Mesendoderm (in vitro differentiated cells): Measurements from ENCODE around the gene ATP9A.

Source experiments
- DNase-seq: peaks from one replicate; pipeline ENCODE4 v3.0.0; 2013
- H2AK5ac ChIP-seq: 2 replicates; pipeline ENCODE4 v1.6.1; 2013; ENCODE audit warnings: low read length, inconsistent platforms
- H2BK120ac ChIP-seq: 2 replicates; pipeline ENCODE4 v1.6.1; 2013; ENCODE audit warnings: low read depth, mild to moderate bottlenecking, low read length, moderate library complexity, mixed read lengths
- H2BK15ac ChIP-seq: replicated peaks from 2 replicates; pipeline ENCODE4 v1.6.1; 2013; ENCODE audit warnings: low read depth, mild to moderate bottlenecking, moderate library complexity
- H2BK5ac ChIP-seq: 2 replicates; pipeline ENCODE4 v1.6.1; 2013; ENCODE audit warnings: low read length, inconsistent platforms
- H3K18ac ChIP-seq: 2 replicates; pipeline ENCODE4 v1.6.1; 2013; ENCODE audit warnings: mild to moderate bottlenecking, low read length, mixed read lengths
- H3K23ac ChIP-seq: one replicate; pipeline ENCODE4 v1.6.1; 2013; ENCODE audit warnings: low read length
- H3K27ac ChIP-seq: 2 replicates; pipeline ENCODE4 v1.5.1; 2013; ENCODE audit warnings: low read depth, mild to moderate bottlenecking, inconsistent platforms, low read length, moderate library complexity
- H3K27me3 ChIP-seq: 2 replicates; pipeline ENCODE4 v1.6.1; 2013; ENCODE audit warnings: low read length, control low read depth, mild to moderate bottlenecking, inconsistent platforms; ENCODE audit not compliant: insufficient read depth, poor library complexity
- H3K36me3 ChIP-seq: 2 replicates; pipeline ENCODE4 v1.6.1; 2013; ENCODE audit warnings: low read length, inconsistent platforms; ENCODE audit not compliant: control insufficient read depth, insufficient read depth
- H3K4ac ChIP-seq: one replicate; pipeline ENCODE4 v1.6.1; 2013; ENCODE audit warnings: low read depth, mild to moderate bottlenecking, low read length, moderate library complexity
- H3K4me1 ChIP-seq: 2 replicates; pipeline ENCODE4 v1.6.1; 2013; ENCODE audit warnings: low read depth, low read length, inconsistent platforms; ENCODE audit not compliant: control insufficient read depth
- H3K4me2 ChIP-seq: 2 replicates; pipeline ENCODE4 v1.6.1; 2013; ENCODE audit warnings: low read length
- H3K4me3 ChIP-seq: 2 replicates; pipeline ENCODE4 v1.5.1; 2013; ENCODE audit warnings: mild to moderate bottlenecking, low read length
- H3K56ac ChIP-seq: one replicate; pipeline ENCODE4 v1.6.1; 2013; ENCODE audit warnings: low read length
- H3K79me1 ChIP-seq: 2 replicates; pipeline ENCODE4 v1.6.1; 2013; ENCODE audit warnings: low read length, inconsistent platforms
- H3K79me2 ChIP-seq: 2 replicates; pipeline ENCODE4 v1.6.1; 2013; ENCODE audit warnings: mild to moderate bottlenecking, low read length; ENCODE audit not compliant: control insufficient read depth, insufficient read depth
- H3K9ac ChIP-seq: 2 replicates; pipeline ENCODE4 v1.6.1; 2013; ENCODE audit warnings: low read length, inconsistent platforms
- H4K5ac ChIP-seq: one replicate; pipeline ENCODE4 v1.6.1; 2013; ENCODE audit warnings: low read length
- H4K8ac ChIP-seq: one replicate; pipeline ENCODE4 v1.6.1; 2013; ENCODE audit warnings: low read depth, mild to moderate bottlenecking, control low read depth, low read length, moderate library complexity
- WGBS: extraction: QIAGEN DNeasy Blood & Tissue Kit; methylation state at CpG from one replicate; pipeline ENCODE4 v1.1.7; 2013; ENCODE audit warnings: low lambda C conversion rate, missing lambda C conversion rate; ENCODE audit not compliant: insufficient coverage; ENCODE audit errors: extremely low coverage; 5-methylcytosine and 5-hydroxymethylcytosine counted together

The ATP9A gene

GRCh38 chr20:51633430-51633829 is 134.8 kb downstream of the ATP9A start:
- Histone ChIP-seq H2BK15ac (no peak overlapping the region), H3K18ac (no peak overlapping the region), H3K79me1 (no peaks in the 10 kb centered on the region), H3K4me1 (no peaks in the 10 kb centered on the region), H4K8ac (no peak overlapping the region), H3K4me3 (no peak overlapping the region), H4K5ac (no peak overlapping the region), H3K23ac (no peak overlapping the region), H3K9ac (no peak overlapping the region), H3K36me3 (no peaks in the 10 kb centered on the region), H2AK5ac (no peak overlapping the region), H3K4me2 (no peak overlapping the region), H3K27ac (no peak overlapping the region), H3K27me3 (no peaks in the 10 kb centered on the region), H3K79me2 (no peaks in the 10 kb centered on the region), H2BK120ac (no peak overlapping the region), H3K4ac (no peak overlapping the region), H2BK5ac (no peak overlapping the region), H3K56ac (no peak overlapping the region)
- no CpG with 5 or more reads among the region's 3 CpGs for WGBS
- no peak for DNase-seq

- H2AK5ac ChIP-seq: no peak overlapping the region
- no peak overlapping the region for H4K8ac ChIP-seq
- no peaks in the 10 kb centered on the region for H3K79me2 ChIP-seq
- H3K36me3 ChIP-seq: no peaks in the 10 kb centered on the region
- H3K79me1 ChIP-seq: no peaks in the 10 kb centered on the region
- no peaks in the 10 kb centered on the region for H3K4me1 ChIP-seq
- no peak overlapping the region for H3K23ac ChIP-seq
- no peak overlapping the region for H2BK120ac ChIP-seq
- H3K4me3 ChIP-seq: no peak overlapping the region
- H3K27ac ChIP-seq: no peak overlapping the region
- no peak overlapping the region for H2BK15ac ChIP-seq
- H4K5ac ChIP-seq: no peak overlapping the region
- no peak overlapping the region for H3K9ac ChIP-seq
- H3K4me2 ChIP-seq: no peak overlapping the region
- no peak for DNase-seq
- H3K56ac ChIP-seq: no peak overlapping the region
- no peak overlapping the region for H2BK5ac ChIP-seq
- no peak overlapping the region for H3K4ac ChIP-seq
- no peak overlapping the region for H3K18ac ChIP-seq
- WGBS: no CpG with 5 or more reads among the region's 6 CpGs
- H3K27me3 ChIP-seq: no peaks in the 10 kb centered on the region
Observed at GRCh38 chr20:51631953-51632352, 136.2 kb downstream of the ATP9A start.

- Histone ChIP-seq H3K4me1 (no peaks in the 10 kb centered on the region), H2BK120ac (no peak overlapping the region), H4K5ac (no peak overlapping the region), H2BK15ac (no peak overlapping the region), H3K79me1 (no peaks in the 10 kb centered on the region), H3K18ac (no peak overlapping the region), H2AK5ac (no peak overlapping the region), H3K27me3 (no peaks in the 10 kb centered on the region), H4K8ac (no peak overlapping the region), H3K4me2 (no peak overlapping the region), H3K36me3 (no peaks in the 10 kb centered on the region), H3K4ac (no peak overlapping the region), H3K56ac (no peak overlapping the region), H3K79me2 (no peaks in the 10 kb centered on the region), H3K27ac (no peak overlapping the region), H3K4me3 (no peak overlapping the region), H3K23ac (no peak overlapping the region), H3K9ac (no peak overlapping the region), H2BK5ac (no peak overlapping the region)
- no peak for DNase-seq
- no CpG with 5 or more reads among the region's 21 CpGs for WGBS
Observed at GRCh38 chr20:51631011-51631950, 136.9 kb downstream of the ATP9A start.

- Histone ChIP-seq H3K27me3 (no peaks in the 10 kb centered on the region), H4K5ac (no peak overlapping the region), H3K23ac (no peak overlapping the region), H3K9ac (no peak overlapping the region), H3K56ac (no peak overlapping the region), H3K79me1 (no peaks in the 10 kb centered on the region), H2BK15ac (no peak overlapping the region), H3K4ac (no peak overlapping the region), H2BK5ac (no peak overlapping the region), H4K8ac (no peak overlapping the region), H3K4me3 (no peak overlapping the region), H3K4me1 (no peaks in the 10 kb centered on the region), H3K4me2 (no peak overlapping the region), H3K36me3 (no peaks in the 10 kb centered on the region), H3K18ac (no peak overlapping the region), H3K27ac (no peak overlapping the region), H2AK5ac (no peak overlapping the region), H3K79me2 (no peaks in the 10 kb centered on the region), H2BK120ac (no peak overlapping the region)
- no peak for DNase-seq
- no CpG with 5 or more reads among the region's 3 CpGs for WGBS
Observed at GRCh38 chr20:51629399-51630058, 138.7 kb downstream of the ATP9A start.

GRCh38 chr20:51628533-51629398 is 139.4 kb downstream of the ATP9A start:
- no peak overlapping the region for H2BK120ac ChIP-seq
- H3K4me3 ChIP-seq: no peak overlapping the region
- H3K4ac ChIP-seq: no peak overlapping the region
- no peak for DNase-seq
- no peaks in the 10 kb centered on the region for H3K79me1 ChIP-seq
- H4K8ac ChIP-seq: no peak overlapping the region
- H3K36me3 ChIP-seq: no peaks in the 10 kb centered on the region
- H2BK5ac ChIP-seq: no peak overlapping the region
- H3K4me2 ChIP-seq: no peak overlapping the region
- H2BK15ac ChIP-seq: no peak overlapping the region
- H3K4me1 ChIP-seq: no peaks in the 10 kb centered on the region
- H4K5ac ChIP-seq: no peak overlapping the region
- H3K18ac ChIP-seq: no peak overlapping the region
- no CpG with 5 or more reads among the region's 8 CpGs for WGBS
- no peak overlapping the region for H3K27ac ChIP-seq
- H3K27me3 ChIP-seq: no peaks in the 10 kb centered on the region
- no peak overlapping the region for H2AK5ac ChIP-seq
- H3K79me2 ChIP-seq: no peaks in the 10 kb centered on the region
- H3K56ac ChIP-seq: no peak overlapping the region
- H3K23ac ChIP-seq: no peak overlapping the region
- H3K9ac ChIP-seq: no peak overlapping the region
